Hematopoietic multipotent progenitor cell treated with erythropoietin and hydrocortisone succinate and interleukin-3 and kit ligand, for 6 days (in vitro differentiated cells): ENCODE measurements around the gene SPDYE1.
"Not testable (repeated sequence)": the region's sequence is repeated elsewhere in the genome, so short reads cannot be mapped to it uniquely, and the experiment has no call there.

Experiments
- DNase-seq: peaks from one replicate; pipeline ENCODE4 v3.0.0-alpha.2; 2015

SPDYE1 gene

GRCh38 chr7:43994681-43995080 is 3.0 kb upstream of the SPDYE1 start:
- not testable (repeated sequence) for DNase-seq

- not testable (repeated sequence) for DNase-seq
Measured at GRCh38 chr7:44012081-44012480, 14.4 kb downstream of the SPDYE1 start.

- not testable (repeated sequence) for DNase-seq
Measured at GRCh38 chr7:44015090-44015489, 17.4 kb downstream of the SPDYE1 start.

GRCh38 chr7:44018857-44019807 is 21.4 kb downstream of the SPDYE1 start:
- DNase-seq = peak; percentile 97

- not testable (repeated sequence) for DNase-seq
Measured at GRCh38 chr7:44019825-44020224, 22.1 kb downstream of the SPDYE1 start.

GRCh38 chr7:44022069-44022468 is 24.4 kb downstream of the SPDYE1 start:
- DNase-seq = not testable (repeated sequence)

GRCh38 chr7:44022796-44023467 is 25.2 kb downstream of the SPDYE1 start:
- not testable (repeated sequence) for DNase-seq

- DNase-seq = not testable (repeated sequence)
Measured at GRCh38 chr7:44029433-44029832, 31.7 kb downstream of the SPDYE1 start.

- not testable (repeated sequence) for DNase-seq
Measured at GRCh38 chr7:44030029-44030428, 32.3 kb downstream of the SPDYE1 start.

GRCh38 chr7:44031319-44031718 is 33.6 kb downstream of the SPDYE1 start:
- not testable (repeated sequence) for DNase-seq

- not testable (repeated sequence) for DNase-seq
Measured at GRCh38 chr7:44032031-44032430, 34.3 kb downstream of the SPDYE1 start.

- not testable (repeated sequence) for DNase-seq
Measured at GRCh38 chr7:44033971-44034844, 36.5 kb downstream of the SPDYE1 start.

- peak; percentile 40 for DNase-seq
Measured at GRCh38 chr7:44036364-44036763, 38.7 kb downstream of the SPDYE1 start.

- not testable (repeated sequence) for DNase-seq
Measured at GRCh38 chr7:44037951-44038350, 40.3 kb downstream of the SPDYE1 start.

- DNase-seq = not testable (repeated sequence)
Measured at GRCh38 chr7:44038553-44038952, 40.9 kb downstream of the SPDYE1 start.

GRCh38 chr7:44038961-44039558 is 41.4 kb downstream of the SPDYE1 start:
- peak; percentile 89 for DNase-seq

GRCh38 chr7:44039800-44040492 is 42.2 kb downstream of the SPDYE1 start:
- not testable (repeated sequence) for DNase-seq

GRCh38 chr7:44040493-44040891 is 42.8 kb downstream of the SPDYE1 start:
- DNase-seq = peak; percentile 44

GRCh38 chr7:44042221-44042620 is 44.5 kb downstream of the SPDYE1 start:
- no peak for DNase-seq

- DNase-seq = no peak
Measured at GRCh38 chr7:44043902-44044301, 46.2 kb downstream of the SPDYE1 start.
